NCI-H1417 (cell line): ENCODE data around the gene PRXL2B.

Source experiments
- DNase-seq, 3 experiments: peaks; one replicate each; lab custom pipeline; 2025; lab: John Stamatoyannopoulos, UW

The PRXL2B gene

GRCh38 chr1:2635361-2636010, 48.9 kb downstream of the PRXL2B start:
- no peak for DNase-seq

GRCh38 chr1:2636733-2637132, 50.2 kb downstream of the PRXL2B start:
- DNase-seq: peak in 1 of 3 experiments; percentile 36

- no peak for DNase-seq
Observed at GRCh38 chr1:2637442-2638145, 51.0 kb downstream of the PRXL2B start.

- no peak for DNase-seq
Observed at GRCh38 chr1:2638466-2639115, 52.0 kb downstream of the PRXL2B start.

- DNase-seq: no peak
Observed at GRCh38 chr1:2639203-2639602, 52.6 kb downstream of the PRXL2B start.

GRCh38 chr1:2639607-2640521, 53.3 kb downstream of the PRXL2B start:
- no peak for DNase-seq

- DNase-seq: no peak
Observed at GRCh38 chr1:2640626-2641025, 54.0 kb downstream of the PRXL2B start.
